Keratinocyte (primary cell): ENCODE results near the gene WBP2NL. TPM values are rescaled to one million over a fixed set of nuclear protein-coding genes. Genes with fewer than 3 reads are reported as not detected.

ENCODE experiments used
- DNase-seq: peaks from one replicate; pipeline ENCODE4 v3.0.0-alpha.2; 2011; ENCODE audit warnings: low read depth, missing footprints, low spot score
- FAIRE-seq: peaks from 2 replicates; lab custom pipeline; 2011; peaks lifted over from hg19 to GRCh38; lab: Jason Lieb, UNC
- H2AFZ ChIP-seq: 2 replicates; pipeline ENCODE4 v1.6.0; 2012; ENCODE audit warnings: low read length, control low read depth, inconsistent platforms; ENCODE audit not compliant: control insufficient read depth
- H3K27ac ChIP-seq: 2 replicates; pipeline ENCODE4 v1.5.1; 2011; ENCODE audit warnings: low read length; ENCODE audit not compliant: control insufficient read depth, insufficient read depth
- H3K27me3 ChIP-seq: 3 replicates; pipeline ENCODE4 v1.6.0; 2011; ENCODE audit warnings: low read length; ENCODE audit not compliant: control insufficient read depth, insufficient read depth; ENCODE audit errors: extremely low read depth
- H3K36me3 ChIP-seq, 2 experiments: 2 replicates in 1 of 2; 3 replicates in 1 of 2; pipeline ENCODE4 v1.5.1; 2011; ENCODE audit warnings: low read length in 2 of 2, mild to moderate bottlenecking in 1 of 2; ENCODE audit not compliant: control insufficient read depth in 2 of 2, insufficient read depth in 2 of 2; ENCODE audit errors: extremely low read depth in 1 of 2
- H3K4me1 ChIP-seq: 3 replicates; pipeline ENCODE4 v1.5.1; 2011; ENCODE audit warnings: low read length; ENCODE audit not compliant: control insufficient read depth, insufficient read depth; ENCODE audit errors: extremely low read depth
- H3K4me2 ChIP-seq: 3 replicates; pipeline ENCODE4 v1.6.0; 2011; ENCODE audit warnings: low read depth, low read length; ENCODE audit not compliant: control insufficient read depth, insufficient read depth; ENCODE audit errors: extremely low read depth
- H3K4me3 ChIP-seq, 3 experiments: fragments of 200-600 bp in 1 of 3; sonication (generic) in 1 of 3; 2 replicates in 2 of 3; 3 replicates in 1 of 3; pipeline ENCODE4 v1.5.1; 2011 to 2016; ENCODE audit warnings: low read length in 3 of 3, mild to moderate bottlenecking in 3 of 3, control low read depth in 2 of 3, inconsistent platforms in 1 of 3, low read depth in 1 of 3, mixed read lengths in 1 of 3, mixed run types in 1 of 3, moderate library complexity in 1 of 3; ENCODE audit not compliant: control insufficient read depth in 2 of 3, insufficient read depth in 2 of 3; ENCODE audit errors: extremely low read depth in 1 of 3
- H3K79me2 ChIP-seq: 2 replicates; pipeline ENCODE4 v1.6.0; 2012; ENCODE audit warnings: low read length; ENCODE audit not compliant: control insufficient read depth, insufficient read depth
- H3K9ac ChIP-seq: 3 replicates; pipeline ENCODE4 v1.6.0; 2011; ENCODE audit warnings: low read length; ENCODE audit not compliant: control insufficient read depth, insufficient read depth; ENCODE audit errors: extremely low read depth
- H3K9me1 ChIP-seq: 3 replicates; pipeline ENCODE4 v1.6.0; 2011; ENCODE audit warnings: low read length; ENCODE audit not compliant: control insufficient read depth, insufficient read depth; ENCODE audit errors: extremely low read depth
- H3K9me3 ChIP-seq: 2 replicates; pipeline ENCODE4 v1.5.1; 2012; ENCODE audit warnings: low read depth, low read length; ENCODE audit not compliant: control insufficient read depth
- H4K20me1 ChIP-seq: 3 replicates; pipeline ENCODE4 v1.6.0; 2011; ENCODE audit warnings: low read length; ENCODE audit not compliant: control insufficient read depth, insufficient read depth; ENCODE audit errors: extremely low read depth
- EZH2 ChIP-seq: IDR thresholded peaks from one replicate; pipeline ENCODE4 v1.6.1; 2012; ENCODE audit warnings: inconsistent platforms, mild to moderate bottlenecking, low read length, moderate library complexity
- dilution Hi-C: fragments of 300-500 bp; cut with MboI; formaldehyde crosslinking; loops from one replicate; pipeline ENCODE4 v1.7.0; 2020; ENCODE audit warnings: low sequenced_read_pairs; ENCODE audit not compliant: extremely low pct_ligation_motif_present
- polyA plus RNA-seq, 5 experiments: library from polyadenylated mRNA; depleted of rRNA in 3 of 5; stranded (reverse) in 3 of 5; stranded (forward) in 1 of 5; unstranded in 1 of 5; fragments of >200 nt; gene quantifications; 1 replicate in 1 of 5; 2 replicates in 3 of 5; 3 replicates in 1 of 5; pipeline versions ENCODE4 v1.2.1 to v1.2.3, GENCODE V29; 2011 to 2012; ENCODE audit warnings: missing spikeins in 2 of 5, low read depth in 1 of 5, low replicate concordance in 1 of 5
- TF ChIP-seq, protein P1 (sequence below), 3 experiments: IDR thresholded peaks in 1 of 3; conservative IDR thresholded peaks in 1 of 3; optimal IDR thresholded peaks in 1 of 3; 2 replicates in 2 of 3; 3 replicates in 1 of 3; pipeline versions ENCODE3 to v1.5.1; 2011; ENCODE audit warnings: low read length in 3 of 3, mild to moderate bottlenecking in 3 of 3, moderate library complexity in 2 of 3, control low read depth in 1 of 3, inconsistent platforms in 1 of 3; ENCODE audit not compliant: insufficient read depth in 2 of 3; ENCODE audit errors: extremely low read depth in 1 of 3

Gene WBP2NL
- polyA plus RNA-seq, 1 donor (not counting 4 experiments of a cell fraction or from before 2014, with no cell fraction given) = 0.07 TPM

DNA sequence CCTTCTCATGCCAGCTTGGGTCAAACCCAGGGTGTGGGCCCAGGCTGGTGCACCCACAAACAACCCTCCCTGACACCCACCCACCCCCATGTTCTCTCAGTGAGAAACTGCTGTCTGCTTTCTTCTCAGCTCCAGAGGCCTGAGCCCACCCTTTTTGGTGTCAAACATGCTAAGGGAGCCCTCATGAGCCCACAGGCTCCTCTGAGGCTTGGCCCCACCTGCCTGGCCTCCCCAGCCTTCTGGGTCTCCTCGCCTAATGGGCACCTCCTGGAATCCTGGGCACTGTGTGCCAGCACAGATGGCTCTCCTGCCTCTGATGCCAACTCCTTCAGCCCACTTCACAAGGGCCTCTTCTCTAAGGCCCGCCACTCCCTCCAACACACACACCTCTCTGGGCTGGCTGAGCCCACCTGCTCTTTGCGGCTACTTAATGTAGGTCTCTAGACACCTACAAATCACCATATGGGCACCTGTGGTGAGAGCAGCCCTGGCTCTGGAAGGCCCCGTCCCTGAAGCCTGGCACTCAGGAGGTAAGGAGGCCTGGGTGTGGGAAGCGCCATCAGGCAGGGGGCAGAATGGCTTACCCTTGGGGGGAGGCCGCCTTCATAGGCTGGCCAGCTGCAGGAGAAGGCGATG lies 67.7 kb downstream of the WBP2NL start:
- Histone ChIP-seq H3K4me1 (peaks cover 12% of the 10 kb centered on the region), H3K9ac (no peak overlapping the region), H3K79me2 (peaks cover 3% of the 10 kb centered on the region), H4K20me1 (no peaks in the 10 kb centered on the region), H3K36me3 (peaks cover 9 to 21% of the 10 kb centered on the region in 2 experiments), H3K27ac (no peak overlapping the region), H3K27me3 (no peaks in the 10 kb centered on the region), H3K9me1 (no peaks in the 10 kb centered on the region), H3K9me3 (no peaks in the 10 kb centered on the region), H2AFZ (no peak overlapping the region), H3K4me3 (no peak overlapping the region), H3K4me2 (no peak overlapping the region)
- TF ChIP-seq EZH2 = no peak
- TF ChIP-seq, protein P1, sequence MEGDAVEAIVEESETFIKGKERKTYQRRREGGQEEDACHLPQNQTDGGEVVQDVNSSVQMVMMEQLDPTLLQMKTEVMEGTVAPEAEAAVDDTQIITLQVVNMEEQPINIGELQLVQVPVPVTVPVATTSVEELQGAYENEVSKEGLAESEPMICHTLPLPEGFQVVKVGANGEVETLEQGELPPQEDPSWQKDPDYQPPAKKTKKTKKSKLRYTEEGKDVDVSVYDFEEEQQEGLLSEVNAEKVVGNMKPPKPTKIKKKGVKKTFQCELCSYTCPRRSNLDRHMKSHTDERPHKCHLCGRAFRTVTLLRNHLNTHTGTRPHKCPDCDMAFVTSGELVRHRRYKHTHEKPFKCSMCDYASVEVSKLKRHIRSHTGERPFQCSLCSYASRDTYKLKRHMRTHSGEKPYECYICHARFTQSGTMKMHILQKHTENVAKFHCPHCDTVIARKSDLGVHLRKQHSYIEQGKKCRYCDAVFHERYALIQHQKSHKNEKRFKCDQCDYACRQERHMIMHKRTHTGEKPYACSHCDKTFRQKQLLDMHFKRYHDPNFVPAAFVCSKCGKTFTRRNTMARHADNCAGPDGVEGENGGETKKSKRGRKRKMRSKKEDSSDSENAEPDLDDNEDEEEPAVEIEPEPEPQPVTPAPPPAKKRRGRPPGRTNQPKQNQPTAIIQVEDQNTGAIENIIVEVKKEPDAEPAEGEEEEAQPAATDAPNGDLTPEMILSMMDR (optimal IDR thresholded peaks at IDR 0.05 in 1 of 3, IDR thresholded peaks at IDR 0.05 in 1 of 3, conservative IDR thresholded peaks at IDR 0.05 in 1 of 3; ENCODE audit: extremely low read depth in 1 of 3, insufficient read depth in 2 of 3, low read length in 3 of 3) = no peak
- dilution Hi-C loops = no loop called here
- no peak for FAIRE-seq
- no peak for DNase-seq

DNA sequence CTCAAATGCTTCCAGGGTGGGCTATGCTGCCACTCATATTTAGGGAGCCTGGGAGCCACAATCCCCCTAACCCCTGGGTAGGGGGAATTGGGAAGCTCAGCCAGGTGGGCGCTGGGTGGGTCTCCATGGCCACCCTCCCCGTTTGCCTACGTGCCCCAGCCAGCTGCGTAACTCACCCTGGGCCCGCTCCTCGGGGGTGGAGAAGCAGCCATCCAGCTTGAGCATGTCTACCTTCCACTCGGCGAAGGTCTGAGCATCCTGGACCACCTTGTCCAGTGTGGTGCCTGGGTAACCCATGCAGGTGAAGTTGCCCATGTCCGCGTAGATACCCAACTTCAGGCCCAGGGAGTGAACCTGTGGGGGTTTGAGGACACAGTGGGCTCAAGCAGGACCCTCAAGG lies 68.3 kb downstream of the WBP2NL start:
- Histone ChIP-seq H3K9me3 (no peaks in the 10 kb centered on the region), H3K27me3 (no peaks in the 10 kb centered on the region), H3K9ac (no peak overlapping the region), H3K36me3 (peaks cover 9 to 20% of the 10 kb centered on the region in 2 experiments), H3K27ac (no peak overlapping the region), H3K9me1 (no peaks in the 10 kb centered on the region), H4K20me1 (no peaks in the 10 kb centered on the region), H3K79me2 (peaks cover 3% of the 10 kb centered on the region), H3K4me1 (peaks cover 14% of the 10 kb centered on the region), H3K4me3 (no peak overlapping the region), H3K4me2 (no peak overlapping the region), H2AFZ (no peak overlapping the region)
- no peak for FAIRE-seq
- no peak for DNase-seq
- TF ChIP-seq, protein P1 (optimal IDR thresholded peaks at IDR 0.05 in 1 of 3, IDR thresholded peaks at IDR 0.05 in 1 of 3, conservative IDR thresholded peaks at IDR 0.05 in 1 of 3; ENCODE audit: extremely low read depth in 1 of 3, insufficient read depth in 2 of 3, low read length in 3 of 3) = no peak
- no peak for TF ChIP-seq EZH2
- dilution Hi-C loops = no loop called here
